Esophagus muscularis mucosa (tissue), 3 donors: ENCODE data around the gene KLHDC7A.

Source experiments
- CTCF ChIP-seq, 3 experiments: fragments of 200-600 bp in 2 of 3; fragments of 450-650 bp in 1 of 3; sonication (generic) in 2 of 3; IDR thresholded peaks; one replicate each; pipeline ENCODE4 v1.5.1; 2017 to 2019; ENCODE audit warnings: antibody characterized with exemption in 3 of 3, mild to moderate bottlenecking in 2 of 3, moderate library complexity in 1 of 3
- POLR2A ChIP-seq: fragments of 450-650 bp; IDR thresholded peaks from one replicate; pipeline ENCODE4 v1.6.1; 2017; ENCODE audit warnings: antibody characterized with exemption, moderate library complexity, mild to moderate bottlenecking, low read depth
- POLR2AphosphoS5 ChIP-seq, 2 donors: sonication (generic); formaldehyde crosslinking; IDR thresholded peaks; one replicate each; pipeline ENCODE4 v1.6.1; 2017; ENCODE audit warnings: antibody characterized with exemption in 2 of 2

DNA sequence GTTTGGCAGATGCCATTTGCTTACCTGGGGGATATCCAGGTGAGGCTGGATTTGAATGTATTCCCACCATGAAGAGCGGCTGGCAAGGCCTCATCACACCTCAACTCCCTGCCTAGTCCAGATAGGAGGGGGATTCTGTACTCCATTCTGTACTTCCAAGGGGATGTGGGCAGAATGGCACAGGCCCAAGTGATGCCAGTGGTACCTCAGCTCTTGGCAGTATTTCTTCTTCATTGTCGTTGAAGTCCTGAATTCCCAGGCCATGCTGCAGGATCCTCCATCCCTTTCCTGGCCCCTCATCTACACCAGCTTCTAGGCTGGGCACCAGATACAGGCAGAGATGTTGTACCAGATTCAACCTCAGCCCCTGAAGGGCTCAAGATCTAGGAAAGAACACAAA is 47.9 kb downstream of the KLHDC7A start:
- TF ChIP-seq POLR2A (no peak), CTCF (IDR thresholded peaks at IDR 0.05) (no peak), POLR2AphosphoS5 (IDR thresholded peaks at IDR 0.05) (no peak)
